Activated CD4-positive, alpha-beta T cell treated with anti-CD3 and anti-CD28 coated beads, Interleukin-2, Interleukin-6, amounts not matched to agents 100 ng/mL and 50 ng/mL, durations not matched to agents 16 hours and 8 hours (primary cell): ENCODE measurements around the gene SEMA3C.

Experiments used
- DNase-seq: peaks from one replicate; pipeline ENCODE4 v3.0.0-alpha.2; 2020

SEMA3C gene

GRCh38 chr7:80847027-80847426, 71.8 kb downstream of the SEMA3C start:
- DNase-seq, result no peak

DNA sequence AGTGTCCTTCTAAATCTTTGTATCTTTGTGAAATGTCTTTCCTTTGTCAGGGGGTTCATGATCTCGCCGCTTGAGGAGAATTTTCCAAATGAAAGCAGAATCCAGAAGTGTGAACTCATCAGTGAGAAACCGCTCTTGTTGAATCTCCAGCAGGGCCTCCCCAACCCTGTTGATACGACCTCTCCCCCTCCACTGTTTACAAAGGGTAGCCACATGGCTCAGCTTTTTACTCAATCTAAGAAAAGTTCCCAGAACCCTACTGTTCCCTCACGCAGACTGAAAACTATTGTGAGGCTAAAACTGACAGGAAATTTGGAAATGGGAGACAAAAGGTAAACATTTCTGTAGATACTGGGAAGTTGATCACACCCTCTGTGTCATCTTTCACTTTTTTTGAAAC, 73.9 kb downstream of the SEMA3C start:
- DNase-seq, result no peak

DNA sequence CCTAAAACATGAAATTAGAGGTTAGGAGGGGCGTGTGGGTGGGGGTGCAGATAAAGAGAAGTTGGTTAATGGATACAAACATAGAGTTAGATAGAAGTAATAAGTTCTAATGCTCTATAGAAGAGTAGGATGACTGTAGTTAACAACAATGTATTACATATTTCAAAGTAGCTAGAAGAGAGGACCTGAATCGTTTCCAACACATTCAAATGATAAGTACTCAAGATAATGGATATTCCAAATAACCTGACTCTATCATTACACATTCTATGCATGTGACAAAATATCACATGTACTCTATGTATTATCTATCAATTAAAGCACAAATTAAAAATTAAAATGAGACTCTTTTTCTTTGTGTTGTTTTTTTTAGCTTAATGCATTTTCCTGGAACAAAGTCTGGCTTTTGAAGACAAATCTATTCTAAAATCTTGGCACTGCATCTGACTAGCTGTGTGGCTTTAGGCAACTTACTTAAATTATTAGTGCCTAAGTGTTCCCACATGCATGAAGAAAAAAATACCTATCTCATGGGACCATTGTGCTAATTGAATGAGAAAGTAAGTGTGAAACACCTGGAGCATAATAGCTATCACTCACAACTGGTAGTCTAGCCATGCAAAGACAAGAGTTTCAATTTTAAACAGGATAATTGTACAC, 75.7 kb downstream of the SEMA3C start:
- DNase-seq, result no peak

DNA sequence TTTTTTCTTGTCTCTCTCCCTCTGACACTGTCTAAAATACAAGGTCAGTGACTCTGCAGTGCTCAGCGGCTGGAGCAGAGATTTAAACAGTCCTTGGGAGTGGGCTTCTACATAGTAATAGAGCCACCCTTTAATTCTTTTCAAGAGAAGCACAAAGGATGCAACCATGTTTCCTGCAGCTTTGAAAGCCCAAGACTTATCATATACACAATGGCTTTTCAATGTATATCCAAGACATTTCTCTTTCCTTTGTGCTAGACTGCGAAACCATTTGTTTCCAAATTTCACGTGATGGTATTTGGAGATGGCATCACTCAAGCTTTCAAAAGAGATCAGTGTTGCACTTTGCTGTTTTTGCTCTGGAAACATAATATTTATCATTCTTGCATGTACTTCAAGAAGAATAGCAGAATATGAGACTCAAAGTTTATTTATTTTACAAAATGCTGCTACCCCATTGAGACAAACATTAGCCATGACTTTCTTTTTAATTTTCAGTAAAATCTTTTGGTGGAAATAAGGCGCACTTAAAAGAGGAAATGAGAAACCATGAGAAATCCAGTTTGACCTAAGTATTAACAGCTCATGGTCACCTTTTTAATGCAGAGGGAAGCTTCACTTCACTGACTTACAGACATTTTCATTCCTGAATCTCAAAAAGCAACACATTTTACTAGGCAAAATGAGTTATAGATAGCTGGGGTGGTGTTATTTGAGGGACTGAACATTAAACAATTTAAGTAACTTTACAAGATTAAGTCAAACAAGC, 76.6 kb downstream of the SEMA3C start:
- DNase-seq, result no peak

DNA sequence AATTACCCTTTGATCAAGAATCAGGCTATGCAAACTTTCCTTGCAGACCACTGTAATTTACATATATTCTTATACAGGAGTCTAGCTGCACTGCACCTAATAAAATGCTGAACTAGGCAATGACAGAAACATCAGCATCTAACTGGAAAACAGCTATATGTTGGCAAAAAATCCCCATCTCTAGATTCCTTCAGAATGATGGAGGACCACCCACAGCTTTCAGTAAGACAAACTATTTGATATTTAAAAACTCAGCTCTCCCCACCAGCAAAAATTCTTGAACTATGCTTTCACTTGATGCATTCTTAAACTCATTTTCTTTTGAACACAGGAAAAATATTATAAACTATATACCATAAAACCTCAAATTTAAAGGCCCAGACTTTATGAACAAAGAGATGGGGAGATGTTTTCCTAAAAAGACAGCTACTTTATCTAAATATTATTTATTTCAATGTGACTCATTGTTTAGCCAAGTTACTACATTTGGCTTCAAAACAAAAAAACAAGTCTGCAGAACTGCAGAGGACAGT, 77.4 kb downstream of the SEMA3C start:
- DNase-seq, result no peak

DNA sequence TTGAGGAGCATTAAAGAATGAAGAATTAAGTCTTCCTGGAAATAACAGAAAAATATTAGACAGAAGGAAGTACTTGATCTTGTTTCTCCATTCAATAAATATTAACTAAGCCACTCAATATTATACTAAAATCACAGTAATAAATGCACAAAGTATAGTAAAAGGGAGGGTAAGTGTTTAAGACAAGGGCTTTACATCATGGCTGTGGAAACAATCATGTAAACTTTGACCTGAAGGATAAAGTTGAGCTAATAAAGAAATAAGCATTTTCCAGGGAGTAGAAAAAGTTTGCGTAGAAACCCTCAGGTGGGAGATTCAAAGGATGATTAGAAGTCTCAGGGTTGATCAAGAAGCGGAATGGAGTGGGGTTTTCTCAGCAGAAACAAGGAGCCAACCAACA, 78.2 kb downstream of the SEMA3C start:
- no peak for DNase-seq

DNA sequence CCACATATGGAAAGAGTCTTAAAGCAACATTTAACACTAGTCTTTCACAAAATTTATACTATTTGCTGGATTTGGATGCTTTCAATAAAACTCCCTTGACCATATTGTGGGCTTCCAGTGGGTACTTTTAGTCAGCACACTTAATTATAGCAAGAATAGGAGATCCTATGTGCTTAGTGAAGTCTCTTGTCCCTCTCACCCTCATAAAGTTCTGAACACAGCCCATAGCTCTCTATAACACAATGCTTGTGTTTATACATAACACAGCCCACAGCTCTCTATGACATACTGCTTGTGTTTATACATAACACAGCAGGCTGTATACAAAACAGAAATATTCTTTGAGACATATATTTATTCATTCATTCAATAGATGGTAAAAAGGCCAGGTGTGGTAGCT, 79.0 kb downstream of the SEMA3C start:
- DNase-seq, result no peak

GRCh38 chr7:80838643-80839042, 80.2 kb downstream of the SEMA3C start:
- no peak for DNase-seq

GRCh38 chr7:80837345-80837744, 81.5 kb downstream of the SEMA3C start:
- no peak for DNase-seq

- DNase-seq, result no peak
These were observed 83.6 kb downstream of the SEMA3C start for GRCh38 chr7:80835251-80835650.

GRCh38 chr7:80833289-80834268, 85.3 kb downstream of the SEMA3C start:
- DNase-seq, result no peak

DNA sequence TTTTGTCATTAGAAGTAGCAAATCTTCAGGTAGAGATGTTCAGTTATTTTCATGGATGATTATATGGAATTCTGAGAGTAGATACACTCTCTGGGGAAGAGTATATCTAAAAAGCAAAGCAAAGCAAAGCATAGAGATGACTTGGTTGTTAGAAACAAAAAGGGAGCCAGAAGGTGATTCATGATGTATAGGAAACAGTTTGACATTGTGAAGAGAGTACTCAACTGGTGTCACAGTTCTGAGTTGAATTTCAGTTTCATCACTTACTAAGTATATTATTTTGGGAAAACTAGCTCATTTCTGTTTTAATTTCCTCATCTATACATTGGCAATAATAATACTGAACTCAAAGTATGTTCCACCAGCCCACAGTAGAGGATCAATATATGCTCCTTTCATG, 86.8 kb downstream of the SEMA3C start:
- no peak for DNase-seq

- DNase-seq, result no peak
These were observed 88.1 kb downstream of the SEMA3C start for GRCh38 chr7:80830584-80831285.

DNA sequence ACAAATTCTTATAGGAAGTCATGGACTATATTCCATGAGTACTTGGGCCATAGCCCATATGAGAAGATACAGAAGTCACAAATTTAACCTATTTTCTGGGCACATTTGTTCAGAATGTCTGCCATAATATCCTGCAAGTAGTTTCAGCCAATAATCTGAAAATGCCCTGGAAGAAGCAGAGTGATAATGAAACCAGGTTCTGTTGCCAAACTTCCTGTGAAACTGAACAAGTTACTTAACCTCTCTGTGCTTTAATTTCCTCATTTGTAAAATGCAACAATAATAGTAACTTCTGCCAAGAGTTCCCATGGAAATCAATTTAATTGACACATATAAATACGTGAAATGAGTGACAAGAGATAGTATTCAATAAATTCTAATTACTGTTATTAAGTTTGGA, 88.8 kb downstream of the SEMA3C start:
- no peak for DNase-seq

- DNase-seq, result no peak
These were observed 89.3 kb downstream of the SEMA3C start for GRCh38 chr7:80829527-80829926.

DNA sequence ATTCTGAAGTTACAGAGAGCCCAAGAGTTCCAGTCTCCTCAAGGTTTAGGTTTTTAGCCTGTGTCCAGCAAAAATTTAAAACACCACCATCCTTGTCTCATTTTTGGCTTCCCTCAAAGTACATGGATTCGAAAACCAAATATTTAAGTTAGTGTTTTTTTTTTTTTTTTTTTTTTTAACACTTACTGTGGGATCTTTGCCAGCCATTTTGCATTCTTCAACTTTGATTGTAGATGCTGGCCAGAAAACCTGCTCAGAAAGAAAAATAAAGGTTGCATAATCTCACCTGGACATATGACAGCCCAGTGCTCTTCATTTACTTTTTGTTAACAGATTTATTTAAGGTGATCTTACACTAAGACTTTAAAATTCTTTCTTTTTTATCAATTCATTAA, 91.6 kb downstream of the SEMA3C start:
- no peak for DNase-seq

DNA sequence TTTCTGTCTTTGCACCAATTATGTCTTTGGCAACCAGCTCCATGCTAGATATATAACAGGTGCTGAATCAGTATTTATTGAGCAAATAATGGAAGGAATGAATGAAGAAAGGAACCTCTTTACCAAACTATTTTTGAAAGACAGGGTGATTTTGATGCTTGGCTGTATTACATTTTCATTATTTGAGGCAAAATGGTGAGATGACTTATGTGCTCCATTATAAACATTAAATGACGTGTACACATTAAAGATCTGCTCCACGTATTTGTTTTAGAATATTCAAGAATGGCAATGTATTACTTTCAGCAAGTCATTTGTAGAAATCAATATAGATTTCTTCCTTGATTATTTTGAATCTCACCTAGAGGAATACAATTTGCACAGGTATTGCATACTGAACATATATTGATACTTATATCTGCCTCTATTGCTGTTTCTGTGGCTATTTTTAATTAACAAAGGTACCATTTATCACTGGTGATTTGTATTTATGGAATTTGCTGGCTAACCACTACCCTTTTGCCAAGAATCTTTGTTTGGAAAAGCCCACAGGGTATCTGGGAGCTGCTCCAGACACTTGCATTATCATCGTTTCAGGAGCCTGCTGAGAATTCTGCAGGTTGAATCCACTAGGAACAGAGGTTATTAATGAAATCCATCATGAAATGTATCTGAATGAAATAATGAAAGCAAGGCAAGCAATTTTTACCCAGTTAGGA, 92.2 kb downstream of the SEMA3C start:
- no peak for DNase-seq

DNA sequence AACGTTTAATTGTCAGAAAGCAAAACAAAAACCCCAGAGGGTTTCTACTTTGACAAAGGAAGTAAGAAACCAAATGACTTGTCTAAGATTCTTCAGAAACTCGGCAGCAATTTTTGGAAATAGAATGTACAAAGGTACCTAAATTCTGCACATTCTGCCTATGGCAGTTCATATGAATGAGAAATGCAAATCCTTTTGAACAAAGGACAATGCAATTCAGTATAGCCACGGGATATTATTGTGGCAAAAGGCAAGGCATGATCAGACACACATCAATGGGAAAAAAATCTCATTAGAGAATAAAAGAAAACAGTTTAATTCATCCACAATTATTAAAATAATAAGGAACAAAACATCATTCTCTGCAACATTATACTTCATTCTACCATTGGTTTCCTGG, 93.4 kb downstream of the SEMA3C start:
- DNase-seq, result no peak

- DNase-seq, result no peak
These were observed 94.6 kb downstream of the SEMA3C start for GRCh38 chr7:80824253-80824652.

DNA sequence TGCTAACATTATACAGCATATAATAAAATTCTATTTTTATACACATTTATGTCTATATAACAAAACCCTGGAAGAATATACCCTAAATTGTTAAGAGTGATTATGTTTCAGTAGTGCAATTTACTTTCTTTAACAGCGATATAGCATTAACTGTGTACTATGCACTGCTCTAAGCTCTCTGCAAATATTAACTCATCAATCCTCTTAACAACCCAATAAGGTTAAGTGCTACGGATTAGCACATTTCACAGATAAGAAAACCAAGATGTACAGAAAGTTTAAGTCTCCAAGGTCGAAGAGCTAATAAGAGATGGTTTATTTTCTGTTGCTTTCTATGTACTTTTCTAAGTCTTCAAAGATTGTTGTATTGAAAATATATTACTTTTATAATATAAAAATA, 95.8 kb downstream of the SEMA3C start:
- no peak for DNase-seq

DNA sequence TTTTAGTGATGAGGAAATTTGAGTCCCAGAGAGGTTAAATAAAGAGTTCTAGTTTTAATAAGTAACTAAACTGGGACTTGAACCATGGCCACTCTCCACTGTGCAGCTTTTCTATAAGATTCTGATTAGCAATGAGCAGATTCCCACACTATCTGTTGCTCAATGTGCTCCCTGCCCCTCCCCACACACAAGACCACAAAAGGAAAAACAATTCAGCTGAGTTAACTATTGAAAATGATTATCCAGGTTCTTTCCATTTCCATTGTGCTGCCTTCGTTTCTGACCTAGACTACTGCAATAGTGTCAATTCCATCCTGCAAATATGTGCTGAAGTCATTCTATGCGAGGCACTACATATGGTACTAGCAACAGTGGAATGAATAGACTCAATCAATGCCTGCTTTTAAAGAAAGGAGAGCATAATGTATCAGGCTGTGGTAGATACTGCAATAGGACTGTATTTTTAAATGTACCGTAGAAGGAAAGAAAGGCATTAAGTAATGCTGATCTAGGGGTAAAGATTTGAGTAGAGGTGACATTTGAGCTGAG, 97.0 kb downstream of the SEMA3C start:
- DNase-seq, result no peak

DNA sequence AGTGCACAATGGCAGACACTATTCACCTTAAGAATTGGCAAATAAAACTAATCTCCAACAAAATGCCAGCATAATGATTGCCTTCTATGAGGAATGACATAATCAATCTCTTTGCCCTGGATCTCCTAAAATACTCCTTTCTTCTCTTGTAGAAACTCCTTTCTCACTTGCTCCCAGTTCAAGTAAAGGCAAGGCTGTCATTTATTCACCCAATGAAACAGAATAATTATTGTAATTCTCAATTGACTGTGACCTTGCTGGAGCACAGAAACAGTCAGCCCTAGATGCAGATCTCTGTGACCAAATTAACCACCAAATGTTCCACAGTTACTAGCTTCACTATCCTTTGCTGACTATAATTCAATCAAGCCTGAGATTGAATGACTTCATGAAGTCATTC, 99.3 kb downstream of the SEMA3C start:
- no peak for DNase-seq
